IPS-18c (cell line): Measurements from ENCODE around the gene TOR2A.

Source experiments
- H3K4me3 ChIP-seq: 2 replicates; pipeline ENCODE4 v1.7.0; 2013; ENCODE audit warnings: low read depth, mild to moderate bottlenecking, low read length, moderate library complexity; ENCODE audit not compliant: insufficient read depth
- H3K9me3 ChIP-seq: one replicate; pipeline ENCODE4 v1.6.1; 2013; ENCODE audit warnings: mild to moderate bottlenecking, low read length, moderate library complexity; ENCODE audit not compliant: control insufficient read depth, insufficient read depth

The TOR2A gene

GRCh38 chr9:127698386-127698785 is 36.7 kb downstream of the TOR2A start:
- H3K4me3 ChIP-seq = no peak overlapping the region

DNA sequence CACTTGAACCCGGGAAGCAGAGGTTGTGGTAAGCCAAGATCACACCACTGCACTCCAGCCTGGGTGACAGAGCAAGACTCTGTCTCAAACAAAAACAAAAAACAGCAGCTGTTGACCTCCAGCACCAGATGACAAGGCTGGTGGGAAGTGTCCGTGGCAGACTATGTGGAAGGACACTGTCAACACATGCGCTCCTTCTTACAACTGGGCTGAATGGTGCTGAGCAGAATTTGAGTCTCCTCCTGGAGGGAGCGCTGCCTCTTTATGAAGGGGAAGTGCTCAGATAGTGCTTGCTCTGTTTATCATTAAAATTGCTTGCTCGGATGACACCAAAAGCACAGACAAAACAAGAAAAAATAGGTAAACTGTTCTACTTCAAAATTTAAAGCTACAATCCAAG is 37.5 kb downstream of the TOR2A start:
- Histone ChIP-seq H3K9me3 (no peaks in the 10 kb centered on the region), H3K4me3 (no peak overlapping the region)

More at GRCh38 chr9:127698386-127698785, 36.7 kb downstream of the TOR2A start:
- H3K9me3 ChIP-seq = no peaks in the 10 kb centered on the region

DNA sequence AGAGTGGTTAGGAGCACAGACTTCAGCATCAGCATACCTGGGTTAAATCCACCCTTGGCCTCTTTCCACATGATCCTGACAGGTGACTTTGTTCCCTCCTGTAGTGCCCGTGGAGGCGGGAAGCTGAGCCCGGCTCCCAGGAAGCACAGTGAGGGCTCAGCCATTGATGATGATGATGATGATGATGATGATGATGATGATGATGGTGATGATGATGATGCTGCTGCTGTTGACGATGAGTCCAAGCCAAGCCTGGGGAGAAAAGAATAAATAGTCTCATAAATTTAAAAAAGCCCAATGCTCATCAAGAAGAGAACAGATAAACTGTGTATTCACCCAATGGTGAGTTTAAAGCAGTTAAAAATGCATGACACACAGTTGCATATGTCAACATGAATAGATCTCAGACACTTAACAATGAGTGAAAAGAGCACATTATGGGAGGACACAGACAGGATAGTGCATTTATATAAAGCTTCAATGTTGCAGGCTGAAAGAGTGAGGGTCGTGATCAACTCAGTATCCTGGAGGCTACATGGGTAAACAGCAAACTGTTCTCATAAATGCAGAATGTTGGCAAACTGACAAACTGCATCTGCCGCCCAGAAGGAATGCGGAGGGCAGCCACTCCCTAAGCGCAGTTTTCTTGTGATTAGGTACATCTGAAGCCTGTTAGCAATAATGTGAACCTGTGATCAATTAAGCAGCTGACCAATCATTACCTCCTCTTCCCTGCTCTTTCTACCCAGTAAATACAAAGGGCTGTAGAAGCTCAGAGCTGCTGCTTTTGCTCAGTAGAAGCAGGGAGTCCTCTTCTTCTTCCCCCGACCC is 40.0 kb downstream of the TOR2A start:
- no peak overlapping the region for H3K4me3 ChIP-seq
- no peaks in the 10 kb centered on the region for H3K9me3 ChIP-seq

DNA sequence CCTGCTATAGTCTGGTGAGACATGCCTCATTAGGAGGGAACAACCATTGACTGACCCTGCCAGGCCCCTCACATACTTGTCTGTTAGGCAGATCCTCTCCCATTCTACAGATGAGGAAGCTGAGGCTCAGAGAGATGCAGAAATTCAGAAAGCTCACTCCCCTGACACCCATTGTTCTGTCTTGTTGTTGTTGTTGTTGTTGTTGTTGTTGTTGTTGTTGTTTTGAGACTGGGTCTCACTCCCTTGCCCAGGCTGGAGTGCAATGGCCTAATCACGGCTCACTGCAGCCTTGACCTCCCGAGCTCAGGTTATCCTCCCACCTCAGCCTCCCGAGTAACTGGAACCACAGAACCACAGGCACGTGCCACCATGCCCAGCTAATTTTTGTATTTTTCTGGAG is 41.4 kb downstream of the TOR2A start:
- Histone ChIP-seq H3K9me3 (no peaks in the 10 kb centered on the region), H3K4me3 (no peak overlapping the region)

DNA sequence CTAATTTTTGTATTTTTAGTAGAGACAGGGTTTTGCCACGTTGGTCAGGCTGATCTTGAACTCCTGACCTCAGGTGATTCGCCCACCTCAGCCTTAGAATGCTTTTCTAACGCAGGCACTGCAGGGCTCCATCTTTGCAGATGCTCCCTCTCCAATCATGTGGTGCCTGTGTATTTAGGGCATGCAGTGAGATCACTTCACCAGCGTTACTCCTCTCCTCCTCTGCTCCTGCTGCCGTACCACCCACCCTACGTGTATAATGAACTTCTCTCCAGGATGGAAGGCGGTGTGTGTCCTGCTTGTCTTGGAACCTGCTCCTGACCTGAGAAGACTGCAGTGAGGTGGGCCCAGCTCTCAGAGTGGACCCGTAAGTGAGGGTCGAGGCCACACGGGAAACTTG is 42.0 kb downstream of the TOR2A start:
- Histone ChIP-seq H3K4me3 (no peak overlapping the region), H3K9me3 (no peaks in the 10 kb centered on the region)

DNA sequence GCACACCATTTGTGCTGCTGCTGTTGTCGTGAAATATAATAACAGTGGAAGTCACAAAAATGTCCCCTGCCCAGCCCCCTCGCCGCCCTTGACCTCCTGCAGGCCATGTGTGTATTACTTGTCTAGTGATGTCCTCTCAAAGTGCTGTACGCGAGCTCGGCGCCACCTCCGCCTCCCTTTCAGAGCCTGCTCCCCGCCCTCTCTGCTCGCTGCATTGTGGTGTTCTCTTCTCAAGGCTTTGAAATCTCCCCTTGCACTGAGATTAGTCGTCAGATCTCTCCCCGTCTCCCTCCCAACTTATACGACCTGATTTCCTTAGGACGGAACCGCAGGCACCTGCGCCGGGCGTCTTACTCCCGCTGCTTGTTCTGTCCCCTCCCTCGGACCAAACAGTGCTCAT is 43.0 kb downstream of the TOR2A start:
- no peaks in the 10 kb centered on the region for H3K9me3 ChIP-seq

DNA sequence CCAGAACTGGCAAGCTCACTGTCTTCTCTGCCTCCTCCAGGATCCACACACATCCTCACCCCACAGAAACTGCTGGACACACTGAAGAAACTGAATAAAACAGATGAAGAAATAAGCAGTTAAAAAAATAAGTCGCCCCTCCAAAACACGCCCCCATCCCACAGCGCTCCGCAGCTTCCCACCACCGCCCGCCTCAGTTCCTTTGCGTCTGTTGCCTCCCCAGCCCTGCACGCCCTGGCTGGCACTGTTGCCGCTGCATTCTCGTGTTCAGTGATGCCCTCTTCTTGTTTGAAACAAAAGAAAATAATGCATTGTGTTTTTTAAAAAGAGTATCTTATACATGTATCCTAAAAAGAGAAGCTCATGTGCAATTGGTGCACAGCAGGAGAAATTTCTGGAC is 44.4 kb downstream of the TOR2A start:
- H3K9me3 ChIP-seq = no peaks in the 10 kb centered on the region

More for the DNA sequence above, 43.0 kb downstream of the TOR2A start:
- H3K4me3 ChIP-seq = no peak overlapping the region

GRCh38 chr9:127689329-127690000 is 45.6 kb downstream of the TOR2A start:
- H3K4me3 ChIP-seq = no peak overlapping the region
- H3K9me3 ChIP-seq = no peaks in the 10 kb centered on the region

More for the DNA sequence above, 44.4 kb downstream of the TOR2A start:
- no peak overlapping the region for H3K4me3 ChIP-seq

GRCh38 chr9:127686461-127687393 is 48.4 kb downstream of the TOR2A start:
- Histone ChIP-seq H3K9me3 (no peaks in the 10 kb centered on the region), H3K4me3 (no peak overlapping the region)

DNA sequence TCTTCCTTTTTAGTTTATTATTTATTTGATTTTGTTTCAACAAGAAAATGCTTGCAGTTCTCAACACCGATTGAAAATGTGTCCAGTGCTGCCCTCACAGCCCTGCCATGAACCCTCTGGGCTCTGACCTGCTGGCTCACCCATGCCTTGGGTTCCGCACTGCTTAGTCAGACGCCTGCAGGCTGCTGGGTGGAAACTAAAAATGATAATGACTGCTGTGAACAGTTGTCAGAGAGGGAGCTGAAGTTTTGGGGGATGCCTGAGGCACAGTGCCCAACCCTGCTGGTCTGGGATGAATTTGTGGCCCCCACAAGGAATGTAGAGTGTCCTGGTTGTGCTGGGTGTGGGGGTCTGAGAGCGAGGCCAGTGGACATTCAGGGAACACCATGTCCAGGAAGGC is 50.5 kb downstream of the TOR2A start:
- Histone ChIP-seq H3K4me3 (no peak overlapping the region), H3K9me3 (no peaks in the 10 kb centered on the region)

DNA sequence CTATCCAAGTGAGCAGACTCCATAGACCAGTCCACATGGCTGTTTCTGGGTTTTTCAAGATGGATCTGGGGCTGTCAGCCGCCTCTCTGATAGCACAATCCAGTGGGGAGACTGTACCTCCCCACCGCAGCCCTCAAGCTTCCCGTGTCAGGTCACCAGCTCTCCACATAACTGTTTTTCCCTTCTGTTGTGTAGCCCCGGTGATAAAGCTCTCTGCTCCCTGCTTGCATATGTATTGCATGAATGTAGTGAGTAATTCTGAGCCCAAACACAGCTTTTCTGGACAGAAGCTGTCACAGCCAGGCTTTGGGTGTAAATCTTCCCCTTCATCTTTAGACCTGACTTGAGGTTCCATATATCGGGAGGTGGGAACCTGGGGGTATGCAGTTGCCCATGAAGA is 51.4 kb downstream of the TOR2A start:
- Histone ChIP-seq H3K4me3 (no peak overlapping the region), H3K9me3 (no peaks in the 10 kb centered on the region)

DNA sequence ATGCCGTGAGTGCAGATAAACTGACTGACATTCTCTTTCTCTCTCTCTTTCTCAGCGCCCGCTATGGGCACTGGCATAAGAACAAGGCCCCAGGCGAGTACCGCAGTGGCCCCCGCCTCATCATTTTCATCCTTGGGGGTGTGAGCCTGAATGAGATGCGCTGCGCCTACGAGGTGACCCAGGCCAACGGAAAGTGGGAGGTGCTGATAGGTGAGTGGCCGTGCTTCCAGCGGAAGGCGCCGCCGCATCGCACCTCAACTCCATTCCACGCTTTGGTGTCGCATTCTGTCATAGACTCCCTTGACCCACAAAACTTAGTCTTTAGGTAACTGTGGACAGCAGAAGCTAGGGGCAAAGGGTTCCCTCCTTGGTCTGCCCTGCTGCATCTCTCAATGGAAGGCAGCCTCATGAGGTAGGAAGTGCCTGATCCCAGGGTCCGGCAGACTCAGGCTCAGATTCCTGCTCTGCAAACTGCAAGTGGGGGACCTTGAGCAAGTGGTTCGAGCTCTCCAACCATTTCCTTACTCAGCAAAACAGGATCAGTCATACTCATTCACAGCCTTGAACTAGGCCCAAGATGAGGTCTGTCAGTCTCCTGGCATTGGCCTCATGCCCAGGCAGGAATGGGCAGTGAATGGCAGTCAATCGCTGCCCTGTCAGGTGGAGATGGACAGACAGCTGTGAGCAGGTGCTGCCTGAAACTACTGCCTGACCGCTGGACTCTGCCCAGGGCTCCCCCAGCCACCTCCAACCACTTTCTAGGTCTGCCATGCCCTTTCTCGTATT is 52.5 kb downstream of the TOR2A start:
- Histone ChIP-seq H3K4me3 (no peak overlapping the region), H3K9me3 (no peaks in the 10 kb centered on the region)
